Measurements from ENCODE around the gene REM1.
"Not testable (repeated sequence)": the region's sequence is repeated elsewhere in the genome, so short reads cannot be mapped to it uniquely, and the experiment has no call there.

REM1 gene

GRCh38 chr20:31502884-31503673 lies 28.0 kb downstream of the REM1 start:
- TF ChIP-seq, protein P1, sequence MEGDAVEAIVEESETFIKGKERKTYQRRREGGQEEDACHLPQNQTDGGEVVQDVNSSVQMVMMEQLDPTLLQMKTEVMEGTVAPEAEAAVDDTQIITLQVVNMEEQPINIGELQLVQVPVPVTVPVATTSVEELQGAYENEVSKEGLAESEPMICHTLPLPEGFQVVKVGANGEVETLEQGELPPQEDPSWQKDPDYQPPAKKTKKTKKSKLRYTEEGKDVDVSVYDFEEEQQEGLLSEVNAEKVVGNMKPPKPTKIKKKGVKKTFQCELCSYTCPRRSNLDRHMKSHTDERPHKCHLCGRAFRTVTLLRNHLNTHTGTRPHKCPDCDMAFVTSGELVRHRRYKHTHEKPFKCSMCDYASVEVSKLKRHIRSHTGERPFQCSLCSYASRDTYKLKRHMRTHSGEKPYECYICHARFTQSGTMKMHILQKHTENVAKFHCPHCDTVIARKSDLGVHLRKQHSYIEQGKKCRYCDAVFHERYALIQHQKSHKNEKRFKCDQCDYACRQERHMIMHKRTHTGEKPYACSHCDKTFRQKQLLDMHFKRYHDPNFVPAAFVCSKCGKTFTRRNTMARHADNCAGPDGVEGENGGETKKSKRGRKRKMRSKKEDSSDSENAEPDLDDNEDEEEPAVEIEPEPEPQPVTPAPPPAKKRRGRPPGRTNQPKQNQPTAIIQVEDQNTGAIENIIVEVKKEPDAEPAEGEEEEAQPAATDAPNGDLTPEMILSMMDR (conservative IDR thresholded peaks at IDR 0.05; ENCODE audit: low read depth, low read length): peak; percentile 87
- peak; percentile 79 for DNase-seq (ENCODE audit: low read depth)
- not testable (repeated sequence) for H3K4me3 ChIP-seq (ENCODE audit: low read depth, low read length)

DNA sequence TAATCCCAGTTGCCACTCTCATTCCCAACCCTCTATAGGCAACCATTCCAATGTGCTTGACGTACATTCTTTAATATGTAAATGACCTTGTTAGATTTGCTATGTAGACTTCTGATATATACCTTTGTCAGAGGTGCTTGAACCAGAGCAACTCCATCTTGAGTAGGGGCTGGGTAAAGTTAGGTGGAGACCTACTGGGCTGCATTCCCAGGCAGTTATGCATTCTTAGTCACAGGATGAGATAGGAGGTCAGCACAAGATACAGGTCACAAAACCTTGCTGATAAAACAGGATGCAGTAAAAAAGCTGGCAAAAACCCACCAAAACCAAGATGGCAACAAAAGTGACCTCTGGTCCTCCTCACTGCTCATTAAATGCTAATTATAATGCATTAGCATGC lies 30.8 kb downstream of the REM1 start:
- DNase-seq (ENCODE audit: low read depth): no peak
- TF ChIP-seq, protein P1 (conservative IDR thresholded peaks at IDR 0.05; ENCODE audit: low read depth, low read length): no peak
- H3K4me3 ChIP-seq (ENCODE audit: low read depth, low read length): no peak overlapping the region

DNA sequence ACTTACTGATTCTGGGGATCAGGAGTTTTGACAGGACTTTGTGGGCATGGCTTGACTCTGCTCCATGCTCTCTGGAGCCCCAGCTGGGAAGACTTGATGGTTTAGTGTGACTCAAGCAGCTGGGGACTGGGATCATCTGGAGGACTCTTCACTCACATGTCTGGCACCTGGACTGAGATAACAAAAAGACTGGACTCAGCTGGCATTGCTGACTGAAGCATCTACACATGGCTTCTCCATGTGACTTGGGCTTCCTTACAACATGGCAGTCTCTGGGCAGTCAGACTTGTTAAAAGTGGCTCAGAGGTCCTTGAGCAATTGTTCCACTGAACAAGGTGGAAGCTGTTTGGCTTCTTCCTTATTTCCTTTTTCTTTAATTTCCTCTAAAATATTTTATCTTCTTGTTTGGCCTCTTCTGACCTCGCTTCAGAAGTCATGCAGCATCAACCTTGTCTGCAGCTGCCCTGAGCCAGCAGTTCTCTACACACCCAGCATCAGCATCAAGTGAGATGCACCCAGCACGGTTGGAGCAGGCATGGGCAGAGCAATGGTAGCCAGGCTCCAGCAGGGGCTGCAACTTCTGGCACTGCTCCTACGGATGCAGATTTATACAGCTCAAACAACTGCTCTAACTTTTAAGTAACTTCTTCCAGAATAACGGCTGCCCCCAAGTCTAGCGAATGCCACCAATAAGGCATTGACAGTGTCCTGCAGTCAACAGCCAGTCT lies 33.6 kb downstream of the REM1 start:
- H3K4me3 ChIP-seq (ENCODE audit: low read depth, low read length): no peak overlapping the region
- no peak for DNase-seq (ENCODE audit: low read depth)
- TF ChIP-seq, protein P1 (conservative IDR thresholded peaks at IDR 0.05; ENCODE audit: low read depth, low read length): no peak

DNA sequence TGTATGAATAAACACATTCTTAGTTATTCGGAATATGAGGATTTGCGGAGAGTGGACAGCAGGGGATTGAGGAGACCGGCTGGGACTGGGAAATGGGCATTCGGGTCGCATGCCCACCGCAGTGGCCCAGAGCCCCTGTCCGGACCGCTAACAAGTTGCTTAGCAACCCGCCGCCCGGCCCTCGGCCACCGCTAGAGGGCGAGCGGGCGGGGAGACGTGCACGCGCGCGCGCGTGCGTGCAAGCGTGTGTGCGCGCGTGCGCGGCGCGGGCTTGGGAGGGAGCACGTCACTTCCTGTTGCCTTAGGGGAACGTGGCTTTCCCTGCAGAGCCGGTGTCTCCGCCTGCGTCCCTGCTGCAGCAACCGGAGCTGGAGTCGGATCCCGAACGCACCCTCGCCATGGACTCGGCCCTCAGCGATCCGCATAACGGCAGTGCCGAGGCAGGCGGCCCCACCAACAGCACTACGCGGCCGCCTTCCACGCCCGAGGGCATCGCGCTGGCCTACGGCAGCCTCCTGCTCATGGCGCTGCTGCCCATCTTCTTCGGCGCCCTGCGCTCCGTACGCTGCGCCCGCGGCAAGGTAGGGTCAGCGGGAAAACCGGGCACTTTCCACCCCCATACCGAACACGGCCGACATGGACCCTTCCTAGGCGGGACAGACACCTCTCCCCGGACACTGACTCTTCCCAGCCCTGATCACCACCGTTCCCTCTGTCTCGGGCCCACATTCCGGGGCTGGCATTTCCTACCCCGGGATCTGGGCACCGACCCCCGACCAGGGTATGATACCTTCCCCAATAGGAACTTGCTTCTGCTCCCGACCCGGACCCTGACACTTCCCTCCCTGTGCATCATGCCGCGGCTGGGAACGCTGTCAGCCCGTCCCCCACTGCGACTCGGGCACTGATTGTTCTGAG lies 39.3 kb downstream of the REM1 start, which contains the start of gene HM13:
Gene HM13, plus strand, starts transcription at position 289 of the 918 bp plus-strand sequence. Its CDS starts 110 bp downstream, at position 399.
- TF ChIP-seq, protein P1 (conservative IDR thresholded peaks at IDR 0.05; ENCODE audit: low read depth, low read length): peak; percentile 66
- peak; percentile 96 for DNase-seq (ENCODE audit: low read depth)
- H3K4me3 ChIP-seq (ENCODE audit: low read depth, low read length): peak within 1 kb of the TSS; percentile 100

GRCh38 chr20:31515072-31515774 lies 40.1 kb downstream of the REM1 start:
- no peak for DNase-seq (ENCODE audit: low read depth)
- TF ChIP-seq, protein P1 (conservative IDR thresholded peaks at IDR 0.05; ENCODE audit: low read depth, low read length): no peak
- H3K4me3 ChIP-seq (ENCODE audit: low read depth, low read length): peak overlapping the region; percentile 100

GRCh38 chr20:31515775-31516107 lies 40.7 kb downstream of the REM1 start:
- TF ChIP-seq, protein P1 (conservative IDR thresholded peaks at IDR 0.05; ENCODE audit: low read depth, low read length): no peak
- H3K4me3 ChIP-seq (ENCODE audit: low read depth, low read length): peak overlapping the region; percentile 100
- no peak for DNase-seq (ENCODE audit: low read depth)
